HepG2 (cell line): Measurements from ENCODE around the gene RGS6. TPM values are rescaled to one million over a fixed set of nuclear protein-coding genes. Genes with fewer than 3 reads are reported as not detected.

Source experiments
- ATAC-seq: fragments of 200-7000 bp; cut with Tn5 transposase; 3 replicates; pipeline ENCODE4 v1.9.1; 2020; ENCODE audit warnings: mild to moderate bottlenecking, moderate library complexity
- BruUV-seq: library from RNA; stranded (reverse); fragments of 400-500 nt; replicated peaks from 2 replicates; lab custom pipeline; 2021; lab: Mats Ljungman, UMichigan
- CTCF ChIA-PET: fragments of 300-600 bp; formaldehyde crosslinking; extraction: SDS; loops from one replicate; lab custom pipeline; 2021; ENCODE audit warnings: low total read pairs, inconsistent platforms, low intra/inter-chr PET ratio; lab: Yijun Ruan, JAX
- POLR2A ChIA-PET: fragments of 350-600 bp; sonication (Branson Sonifier 250); formaldehyde crosslinking; loops from one replicate; lab custom pipeline; 2020; ENCODE audit warnings: antibody characterized with exemption, inconsistent platforms; lab: Yijun Ruan, JAX
- DNase-seq: peaks from one replicate; pipeline ENCODE4 v3.0.0-alpha.2; 2015; ENCODE audit warnings: low spot score
- FAIRE-seq: peaks from 3 replicates; lab custom pipeline; 2011; peaks lifted over from hg19 to GRCh38; lab: Jason Lieb, UNC
- H2AFZ ChIP-seq: one replicate; pipeline ENCODE4 v1.6.1; 2011; ENCODE audit warnings: low read length, inconsistent platforms
- H3K27ac ChIP-seq: fragments of 300-600 bp; 3 replicates; pipeline ENCODE4 v1.8.0; 2011; ENCODE audit warnings: mixed run types, mild to moderate bottlenecking, mixed read lengths, low read length, inconsistent platforms; ENCODE audit not compliant: insufficient read depth; ENCODE audit errors: extremely low read length
- H3K27me3 ChIP-seq, 2 experiments: fragments of 200-600 bp in 1 of 2; 2 replicates in 1 of 2; 3 replicates in 1 of 2; pipeline versions ENCODE4 v1.6.0 to v1.8.0; 2011; ENCODE audit warnings: low read length in 2 of 2, mild to moderate bottlenecking in 2 of 2, moderate library complexity in 2 of 2, inconsistent platforms in 1 of 2; ENCODE audit not compliant: insufficient read depth in 2 of 2, control insufficient read depth in 1 of 2
- H3K36me3 ChIP-seq, 2 experiments: fragments of 200-600 bp in 1 of 2; replicated peaks in 1 of 2; 2 replicates in 1 of 2; 3 replicates in 1 of 2; pipeline versions ENCODE4 v1.5.1 to v1.8.0; 2011; ENCODE audit warnings: low read length in 2 of 2, inconsistent platforms in 1 of 2; ENCODE audit not compliant: insufficient read depth in 2 of 2, control insufficient read depth in 1 of 2
- H3K4me1 ChIP-seq: 2 replicates; pipeline ENCODE4 v1.5.1; 2012; ENCODE audit warnings: low read length, inconsistent platforms; ENCODE audit not compliant: insufficient read depth
- H3K4me2 ChIP-seq: 2 replicates; pipeline ENCODE4 v1.6.0; 2011; ENCODE audit warnings: low read depth, low read length, inconsistent platforms
- H3K4me3 ChIP-seq, 3 experiments: fragments of 200-600 bp in 1 of 3; sonication (generic), shearing (Covaris generic) in 1 of 3; replicated peaks in 1 of 3; 2 replicates each; pipeline ENCODE4 v1.5.1; 2011 to 2016; ENCODE audit warnings: low read length in 3 of 3, inconsistent platforms in 2 of 3, low read depth in 2 of 3, mild to moderate bottlenecking in 2 of 3, control low read depth in 1 of 3, mixed read lengths in 1 of 3; ENCODE audit not compliant: insufficient read depth in 1 of 3
- H3K79me2 ChIP-seq: one replicate; pipeline ENCODE4 v1.6.1; 2011; ENCODE audit warnings: low read length, inconsistent platforms; ENCODE audit not compliant: insufficient read depth
- H3K9ac ChIP-seq: 2 replicates; pipeline ENCODE4 v1.6.0; 2011; ENCODE audit warnings: mild to moderate bottlenecking, low read depth, low read length, inconsistent platforms; ENCODE audit not compliant: insufficient read depth
- H3K9me3 ChIP-seq: 2 replicates; pipeline ENCODE4 v1.5.1; 2012; ENCODE audit warnings: mild to moderate bottlenecking, low read length
- H4K20me1 ChIP-seq: 2 replicates; pipeline ENCODE4 v1.6.0; 2011; ENCODE audit warnings: inconsistent platforms, mild to moderate bottlenecking, low read length, moderate library complexity; ENCODE audit not compliant: insufficient read depth
- BRF2 ChIP-seq: sonication (generic); formaldehyde crosslinking; IDR thresholded peaks from 2 replicates; pipeline ENCODE4 v1.8.1; 2022; ENCODE audit warnings: mild to moderate bottlenecking, missing genetic modification reagents
- FOXO4 ChIP-seq: sonication (generic); formaldehyde crosslinking; conservative IDR thresholded peaks from 2 replicates; pipeline ENCODE4 v1.8.1; 2023; ENCODE audit warnings: missing genetic modification reagents
- KLF16 ChIP-seq, 2 experiments: sonication (generic) in 1 of 2; formaldehyde crosslinking in 1 of 2; IDR thresholded peaks; 2 replicates each; pipeline versions ENCODE4 v1.6.1 to v1.8.0; 2016 to 2023; ENCODE audit warnings: missing genetic modification reagents in 2 of 2, missing compliant biosample characterization in 1 of 2
- MED13 ChIP-seq: sonication (generic); formaldehyde crosslinking; IDR thresholded peaks from 2 replicates; pipeline ENCODE4 v1.5.0; 2020; ENCODE audit warnings: missing genetic modification reagents
- MEIS2 ChIP-seq: sonication (generic); formaldehyde crosslinking; IDR thresholded peaks from 2 replicates; pipeline ENCODE4 v1.9.0; 2021; ENCODE audit warnings: mild to moderate bottlenecking, missing genetic modification reagents
- RBAK ChIP-seq: sonication (generic); formaldehyde crosslinking; IDR thresholded peaks from 2 replicates; pipeline ENCODE4 v1.5.1; 2020; ENCODE audit warnings: mild to moderate bottlenecking, missing genetic modification reagents
- SRSF4 ChIP-seq: fragments of 200-400 bp; formaldehyde crosslinking; IDR thresholded peaks from one replicate; pipeline ENCODE4 v1.6.1; 2018; ENCODE audit warnings: mild to moderate bottlenecking, low read depth, low read length, moderate library complexity; ENCODE audit not compliant: poor library complexity, severe bottlenecking
- TBL1XR1 ChIP-seq: fragments of 150-350 bp; IDR thresholded peaks from 2 replicates; pipeline ENCODE4 v1.6.1; 2014; ENCODE audit warnings: borderline replicate concordance, low read length; ENCODE audit not compliant: partially characterized antibody
- ZIK1 ChIP-seq: sonication (generic); formaldehyde crosslinking; IDR thresholded peaks from 2 replicates; pipeline ENCODE4 v1.5.0; 2020; ENCODE audit warnings: mild to moderate bottlenecking, low read depth, missing genetic modification reagents, borderline replicate concordance
- ZNF275 ChIP-seq: sonication (generic); formaldehyde crosslinking; IDR thresholded peaks from 2 replicates; pipeline ENCODE4 v1.8.0; 2022; ENCODE audit warnings: missing genetic modification reagents, mild to moderate bottlenecking, inconsistent platforms, borderline replicate concordance
- ZNF350 ChIP-seq: sonication (generic); formaldehyde crosslinking; IDR thresholded peaks from 2 replicates; pipeline ENCODE4 v1.4.0; 2020; ENCODE audit warnings: mild to moderate bottlenecking, low read depth, missing genetic modification reagents, borderline replicate concordance
- ZNF776 ChIP-seq: sonication (generic); formaldehyde crosslinking; IDR thresholded peaks from 2 replicates; pipeline ENCODE4 v1.4.0; 2020; ENCODE audit warnings: mild to moderate bottlenecking, missing genetic modification reagents
- ZZZ3 ChIP-seq: sonication (generic); formaldehyde crosslinking; IDR thresholded peaks from 2 replicates; pipeline ENCODE4 v1.4.0; 2020; ENCODE audit warnings: missing genetic modification reagents, mild to moderate bottlenecking, borderline replicate concordance
- WGBS: methylation state at CpG from one replicate; pipeline ENCODE4 v1.1.6; 2017; ENCODE audit warnings: low lambda C conversion rate; 5-methylcytosine and 5-hydroxymethylcytosine counted together
- in situ Hi-C: cut with HindIII; loops from 2 replicates; pipeline ENCODE4 v1.10.0; 2017; ENCODE audit warnings: low pct_unique_long_range_greater_than_20kb; ENCODE audit not compliant: extremely low pct_ligation_motif_present
- intact Hi-C: fragments of 100-400 bp; cut with micrococcal nuclease; formaldehyde crosslinking; loops from one replicate; pipeline ENCODE4 v1.10.0; 2022; ENCODE audit not compliant: unreplicated experiment
- polyA plus RNA-seq, 8 experiments: library from polyadenylated mRNA; depleted of rRNA in 3 of 8; stranded (reverse) in 7 of 8; unstranded in 1 of 8; fragments of >200 nt; fragmentation: Illumina TruSeq in 4 of 8; extraction: Trizol in 4 of 8; gene quantifications; 2 replicates each; pipeline versions ENCODE4 v1.2.1 to v1.2.3, GENCODE V29; 2011 to 2016; ENCODE audit warnings: low read depth in 4 of 8, missing spikeins in 1 of 8, mixed read lengths in 1 of 8; ENCODE audit not compliant: insufficient read depth in 1 of 8
- total RNA-seq, 5 experiments: library from RNA; depleted of rRNA; stranded (reverse); fragments of >200 nt; fragmentation: Illumina TruSeq; extraction: Trizol; gene quantifications; 2 replicates each; pipeline ENCODE4 v1.2.3, GENCODE V29; 2016; ENCODE audit warnings: low read depth in 1 of 5

RGS6 gene
- total and polyA plus RNA-seq, 2 of the 13 experiments (the other 11 are each of a cell fraction or from before 2014, with no cell fraction given), result not detected

- Histone ChIP-seq H3K9me3 (0 out of 2 replicates have a peak, but pooled peaks cover 8% of the 10 kb centered on the region), H3K4me1 (no peaks in the 10 kb centered on the region), H2AFZ (no peak overlapping the region), H3K4me2 (no peak overlapping the region), H3K36me3 (no peaks in the 10 kb centered on the region), H3K27ac (no peak overlapping the region), H3K9ac (no peak overlapping the region), H3K4me3 (no peak overlapping the region), H4K20me1 (no peaks in the 10 kb centered on the region), H3K79me2 (no peaks in the 10 kb centered on the region), H3K27me3 (no peaks in the 10 kb centered on the region)
- CTCF ChIA-PET, result no interaction called here
- POLR2A ChIA-PET, result no interaction called here
- DNase-seq, result no peak
- TF ChIP-seq SRSF4, result no peak
- TF ChIP-seq MED13 (CRISPR knock-in tag), result no peak
- TF ChIP-seq ZIK1 (CRISPR knock-in tag), result no peak
- no peak for TF ChIP-seq ZNF776 (CRISPR knock-in tag)
- no peak for TF ChIP-seq KLF16 (CRISPR knock-in tag; IDR thresholded peaks at IDR 0.05)
- TF ChIP-seq BRF2, result no peak
- no peak for TF ChIP-seq MEIS2 (CRISPR knock-in tag)
- TF ChIP-seq ZNF275 (CRISPR knock-in tag), result no peak
- TF ChIP-seq ZZZ3, result no peak
- TF ChIP-seq TBL1XR1, result no peak
- no peak for TF ChIP-seq FOXO4 (CRISPR knock-in tag)
- no peak for TF ChIP-seq ZNF350 (CRISPR knock-in tag)
- TF ChIP-seq RBAK, result no peak
- in situ Hi-C loops, result no loop called here
- intact Hi-C loops, result no loop called here
- no peak for ATAC-seq
- WGBS, result 0% methylated on average over 1 of the region's 1 CpG
- no peak for FAIRE-seq
- no TSS peak for BruUV-seq
Measured at GRCh38 chr14:72380456-72380855, 448.2 kb downstream of the RGS6 start.
